GM18909 (cell line): ENCODE data around the gene TIMMDC1.
"Not testable (repeated sequence)": the region's sequence is repeated elsewhere in the genome, so short reads cannot be mapped to it uniquely, and the experiment has no call there.

Experiments used
- ATAC-seq: cut with Tn5 transposase; IDR thresholded peaks from one replicate; pipeline ENCODE4 v1.9.1; 2021; ENCODE audit warnings: mild to moderate bottlenecking; ENCODE audit not compliant: unreplicated experiment, poor library complexity

Gene TIMMDC1

DNA sequence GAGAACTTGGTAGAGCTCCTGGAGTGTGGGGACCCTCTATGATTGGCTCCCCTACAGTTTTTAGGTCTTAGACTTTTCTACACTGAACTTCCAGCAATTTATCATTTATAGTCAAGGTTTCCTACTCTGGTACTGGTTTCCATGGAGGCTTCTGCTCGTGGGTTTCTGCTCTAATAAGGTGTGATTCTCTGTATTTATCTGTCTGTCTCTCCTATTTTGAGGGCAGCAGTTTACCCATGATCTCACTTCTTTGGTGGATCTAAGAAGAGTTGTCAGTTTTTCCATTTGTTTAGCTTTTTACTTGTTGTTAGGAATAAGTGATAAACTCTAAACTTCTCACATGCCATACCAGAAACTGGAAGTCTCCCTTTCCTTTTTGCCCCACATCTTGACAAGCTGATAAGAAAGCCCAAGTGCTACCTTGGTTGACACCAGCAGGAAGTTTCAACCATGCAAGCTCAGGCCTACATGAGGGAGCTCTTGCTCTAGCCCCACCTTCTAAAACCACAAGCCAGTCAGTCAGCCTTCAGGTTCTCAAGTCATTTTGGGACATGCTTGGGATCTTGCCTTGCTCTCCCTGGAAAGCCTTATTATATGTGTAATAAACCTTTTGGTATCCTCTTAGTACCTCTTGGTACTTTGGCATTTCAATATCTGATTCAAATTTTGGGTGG, 10.0 kb downstream of the TIMMDC1 start:
- ATAC-seq: peak; percentile 81

DNA sequence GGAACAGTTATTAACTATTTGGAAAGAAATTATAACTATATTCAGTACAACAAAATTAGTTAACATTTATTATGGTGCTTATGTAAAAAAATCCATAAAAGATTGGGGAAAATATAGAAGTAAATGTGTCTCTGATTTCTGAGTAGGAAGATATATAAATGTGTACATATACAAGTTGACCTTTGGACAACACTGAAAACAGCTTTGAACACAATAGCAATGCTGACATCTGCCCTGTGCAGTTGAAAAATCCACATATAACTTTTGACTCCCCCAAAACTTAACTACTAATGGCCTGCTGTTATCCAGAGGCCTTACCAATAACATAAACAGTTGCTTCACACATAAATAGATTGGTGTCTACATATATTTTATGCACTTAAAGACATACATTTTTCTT, 12.3 kb downstream of the TIMMDC1 start:
- ATAC-seq: no peak

DNA sequence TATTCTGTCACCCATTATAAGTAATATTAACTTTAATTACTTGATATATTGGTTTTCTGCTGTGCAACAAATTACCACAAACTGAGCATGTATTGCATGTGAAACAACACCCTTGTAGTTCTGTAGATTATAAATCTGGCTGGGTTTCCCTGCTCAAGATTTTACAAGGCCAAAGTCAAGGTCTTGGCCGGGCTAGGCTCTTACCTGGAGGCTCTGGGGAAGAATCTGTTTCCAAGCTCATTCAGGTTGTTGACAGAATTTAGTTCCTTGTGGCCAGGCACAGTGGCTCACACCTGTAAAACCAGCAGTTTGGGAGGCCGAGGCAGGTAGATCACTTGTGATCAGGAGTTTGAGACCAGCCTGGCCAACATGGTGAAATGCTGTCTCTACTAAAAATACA, 16.3 kb downstream of the TIMMDC1 start:
- ATAC-seq: no peak

DNA sequence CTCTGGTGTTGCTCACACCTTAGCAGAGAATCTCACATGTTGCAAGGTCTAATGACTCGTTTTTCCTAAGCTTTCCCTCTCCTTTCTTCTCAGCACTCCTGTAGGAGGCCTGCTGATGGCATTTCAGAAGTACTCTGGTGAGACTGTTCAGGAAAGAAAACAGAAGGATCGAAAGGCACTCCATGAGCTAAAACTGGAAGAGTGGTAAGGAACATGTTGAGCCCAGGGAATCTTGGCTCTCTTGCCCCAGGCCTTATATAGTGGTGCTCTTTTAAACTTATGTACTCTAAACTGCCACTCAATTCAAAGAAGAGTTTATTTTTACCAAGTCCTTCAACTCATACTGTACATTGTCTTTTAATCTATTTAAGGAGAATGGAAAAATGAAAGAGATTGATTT, 18.8 kb downstream of the TIMMDC1 start:
- ATAC-seq: no peak

DNA sequence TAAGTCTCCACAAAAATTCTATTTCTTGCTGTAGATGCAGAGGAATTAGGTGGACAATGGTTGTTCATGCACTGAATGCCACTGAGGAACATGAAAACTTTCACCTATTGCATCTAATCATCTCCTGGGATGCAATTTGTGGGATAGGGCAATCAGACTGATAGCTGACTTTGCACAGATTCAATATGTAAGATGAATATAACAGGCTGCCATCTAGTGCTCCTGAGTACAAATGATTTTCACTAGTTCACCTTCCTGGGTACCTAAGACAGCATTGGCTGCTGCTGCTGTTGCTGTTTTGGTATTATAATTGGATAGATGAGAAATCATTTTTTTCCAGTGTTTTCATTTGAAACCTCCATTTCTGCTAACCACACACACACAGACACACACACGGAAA, 19.7 kb downstream of the TIMMDC1 start:
- no peak for ATAC-seq

DNA sequence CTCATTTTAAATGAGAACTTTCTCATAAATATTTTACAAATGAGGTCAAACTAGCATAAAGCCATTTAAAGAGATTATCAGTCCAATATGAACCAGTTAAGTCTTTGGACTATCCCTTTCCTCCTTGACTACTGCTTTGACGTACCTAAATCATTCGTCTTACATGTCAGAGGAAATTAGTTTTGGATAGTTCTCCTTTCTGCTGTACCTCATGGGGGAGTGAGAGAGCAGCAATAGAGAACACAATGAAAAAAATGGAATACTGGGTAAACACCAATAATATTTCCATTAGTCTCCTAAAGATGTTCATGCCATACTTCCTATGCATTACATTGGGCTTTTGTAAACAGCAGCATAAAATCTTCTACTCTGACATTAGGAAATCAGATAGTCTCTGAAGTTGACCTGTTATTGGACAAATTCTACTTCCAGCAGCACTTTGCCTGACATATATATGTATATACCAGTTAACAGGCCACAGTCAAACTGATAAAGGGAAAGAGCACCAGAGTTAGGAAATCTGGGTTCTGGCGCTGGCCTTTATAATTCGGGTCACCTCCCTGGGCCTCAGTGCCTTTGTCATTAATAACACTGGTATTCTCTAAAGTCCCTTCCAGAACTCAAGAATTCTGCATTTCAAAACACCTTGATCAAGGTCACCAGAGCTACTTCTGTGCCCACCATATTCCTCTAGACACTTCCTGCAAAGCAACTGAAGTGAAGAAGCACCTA, 26.8 kb downstream of the TIMMDC1 start:
- no peak for ATAC-seq

DNA sequence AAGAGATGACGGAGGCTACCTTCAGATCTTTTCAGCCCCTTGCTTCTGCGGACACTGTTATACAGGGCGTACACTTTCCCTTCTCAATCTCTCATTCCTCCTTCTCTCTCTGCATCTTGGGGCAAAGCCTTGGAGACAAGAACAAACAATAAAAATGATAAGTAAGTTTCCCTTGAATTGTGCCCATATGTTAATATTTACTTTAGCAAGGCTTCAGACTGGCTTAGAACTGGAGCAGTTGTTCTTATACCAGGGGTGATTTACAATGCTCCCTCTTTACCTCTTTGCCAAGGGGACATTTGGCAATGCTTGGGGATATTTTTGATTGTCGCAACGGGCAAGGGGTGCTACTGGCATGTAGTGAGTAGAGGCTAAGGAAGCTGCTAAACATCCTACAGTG, 29.4 kb downstream of the TIMMDC1 start:
- no peak for ATAC-seq

DNA sequence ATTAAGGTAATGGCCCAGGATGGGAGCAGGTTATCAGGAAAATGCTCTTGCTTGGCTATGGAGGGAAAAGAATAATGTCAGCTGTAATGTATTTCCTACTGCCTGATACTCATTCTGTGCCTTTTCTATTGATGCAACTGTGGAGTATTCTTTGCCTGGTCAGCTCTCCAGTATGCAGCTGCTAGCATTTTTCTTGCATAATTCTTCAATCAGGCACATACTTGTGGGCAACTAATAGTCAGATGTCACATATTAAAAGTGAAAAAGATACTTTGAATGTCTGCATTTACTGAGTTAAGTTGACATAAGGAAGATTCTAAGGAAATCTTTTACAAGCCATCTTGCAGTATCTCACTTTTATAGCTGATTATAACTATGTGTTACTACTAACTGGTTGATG, 31.5 kb downstream of the TIMMDC1 start:
- ATAC-seq: no peak

DNA sequence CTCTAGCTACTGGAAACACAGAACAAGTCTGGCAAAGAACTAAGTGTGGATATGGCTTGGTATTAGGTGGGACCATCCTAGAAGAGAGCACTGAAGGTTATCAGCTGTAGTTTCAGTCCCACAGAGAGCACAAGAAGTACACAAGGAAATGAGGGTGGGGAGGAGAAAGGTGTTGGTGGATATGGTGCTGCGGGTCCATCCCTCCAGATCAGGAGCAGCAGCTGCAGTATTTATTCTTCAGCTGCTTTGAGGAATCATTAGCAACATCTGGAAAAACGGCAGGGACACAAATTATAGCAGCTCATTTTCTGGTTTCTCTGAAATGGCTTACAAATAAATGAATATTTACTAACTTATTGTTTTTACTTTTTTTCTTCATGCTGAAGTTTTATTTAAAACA, 32.1 kb downstream of the TIMMDC1 start:
- ATAC-seq: no peak

DNA sequence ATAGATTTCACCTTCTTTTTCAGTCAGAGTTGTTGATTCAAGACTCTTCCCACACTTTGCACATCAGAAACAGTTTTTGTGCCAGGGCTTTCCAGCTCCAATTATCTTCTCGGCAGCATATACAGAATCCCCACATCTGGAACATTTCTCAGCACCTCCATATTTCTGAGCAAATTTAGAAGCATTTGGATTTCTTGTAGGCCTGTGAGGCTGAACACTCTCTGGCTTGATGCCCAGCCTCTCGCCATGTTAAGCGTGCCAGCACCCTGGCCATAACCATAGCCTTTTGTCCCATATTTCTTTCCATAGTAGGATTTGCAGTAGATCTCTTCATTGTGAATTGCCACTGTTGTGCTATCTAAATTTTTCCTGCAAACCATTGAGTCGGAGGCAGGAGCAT, 32.8 kb downstream of the TIMMDC1 start:
- no peak for ATAC-seq

DNA sequence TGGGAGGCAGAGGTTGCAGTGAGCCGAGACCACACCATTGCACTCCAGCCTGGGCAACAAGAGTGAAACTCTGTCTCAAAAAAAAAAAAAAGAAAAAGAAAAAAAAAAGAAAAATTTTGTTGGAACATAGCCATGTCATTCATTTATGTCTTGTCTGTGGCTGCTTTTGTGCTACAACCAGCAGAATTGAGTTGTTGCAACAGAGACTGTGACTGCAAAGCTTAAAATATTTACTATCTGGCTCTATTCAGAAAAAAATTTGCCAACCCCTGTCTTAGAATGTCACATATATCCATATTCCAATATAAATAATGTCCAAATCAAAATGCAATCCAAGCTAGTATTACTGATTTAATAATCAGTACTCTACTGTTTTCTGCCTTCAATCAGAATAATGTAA, 35.9 kb downstream of the TIMMDC1 start:
- ATAC-seq: no peak

DNA sequence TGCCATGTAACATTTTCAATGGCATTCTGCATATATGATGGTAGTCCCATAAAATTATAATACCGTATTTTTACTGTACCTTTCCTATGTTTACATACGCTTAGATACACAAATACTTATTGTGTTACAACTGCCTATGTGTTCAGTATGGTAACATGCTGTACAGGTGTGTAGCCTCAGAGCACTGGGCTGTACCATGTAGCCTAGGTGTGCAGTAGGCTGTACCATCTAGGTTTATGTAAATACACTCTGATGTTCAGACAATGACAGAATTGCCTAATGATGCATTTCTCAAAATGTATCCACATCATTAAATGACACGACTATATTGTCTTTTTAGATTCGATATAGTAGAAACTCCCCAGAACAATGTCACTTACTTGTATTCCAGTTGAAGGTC, 38.4 kb downstream of the TIMMDC1 start:
- ATAC-seq: no peak

DNA sequence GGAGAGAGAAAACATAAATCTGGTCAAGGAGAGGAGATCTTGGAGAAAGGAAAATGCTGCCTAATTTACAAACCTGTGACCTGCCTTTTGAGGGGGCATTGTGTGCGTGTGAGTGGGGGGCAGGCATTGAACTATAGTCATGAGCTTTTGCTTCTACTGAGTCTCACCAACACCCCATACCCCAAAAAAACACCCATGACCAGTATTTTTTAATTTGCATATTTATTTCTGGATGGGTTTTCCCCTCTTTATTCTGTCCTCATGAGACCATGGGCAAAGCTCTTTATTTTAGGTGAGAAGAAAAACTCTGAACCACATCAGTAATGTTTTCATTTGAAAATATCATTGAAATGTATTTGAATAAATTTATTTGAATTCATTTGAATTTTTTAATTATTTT, 40.4 kb downstream of the TIMMDC1 start:
- ATAC-seq: no peak

DNA sequence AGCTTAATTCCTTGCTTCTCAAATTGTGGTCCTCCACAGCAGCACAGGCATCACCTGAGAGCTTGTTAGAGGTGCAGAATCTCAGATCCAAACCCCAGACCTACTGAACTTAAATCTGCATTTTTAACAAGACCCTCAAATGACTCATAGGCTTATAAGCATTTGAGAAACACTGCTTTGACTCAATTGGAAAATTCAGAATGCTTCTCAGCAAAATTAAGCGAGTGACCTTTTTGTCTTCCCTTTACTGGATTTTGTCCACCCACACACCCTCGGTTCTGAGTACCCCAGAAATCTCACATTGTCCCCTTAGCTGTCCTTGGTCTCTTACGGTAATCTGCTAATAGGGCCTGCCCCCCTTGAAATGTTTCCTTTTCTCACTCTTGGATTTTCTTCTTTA, 43.2 kb downstream of the TIMMDC1 start:
- no peak for ATAC-seq

DNA sequence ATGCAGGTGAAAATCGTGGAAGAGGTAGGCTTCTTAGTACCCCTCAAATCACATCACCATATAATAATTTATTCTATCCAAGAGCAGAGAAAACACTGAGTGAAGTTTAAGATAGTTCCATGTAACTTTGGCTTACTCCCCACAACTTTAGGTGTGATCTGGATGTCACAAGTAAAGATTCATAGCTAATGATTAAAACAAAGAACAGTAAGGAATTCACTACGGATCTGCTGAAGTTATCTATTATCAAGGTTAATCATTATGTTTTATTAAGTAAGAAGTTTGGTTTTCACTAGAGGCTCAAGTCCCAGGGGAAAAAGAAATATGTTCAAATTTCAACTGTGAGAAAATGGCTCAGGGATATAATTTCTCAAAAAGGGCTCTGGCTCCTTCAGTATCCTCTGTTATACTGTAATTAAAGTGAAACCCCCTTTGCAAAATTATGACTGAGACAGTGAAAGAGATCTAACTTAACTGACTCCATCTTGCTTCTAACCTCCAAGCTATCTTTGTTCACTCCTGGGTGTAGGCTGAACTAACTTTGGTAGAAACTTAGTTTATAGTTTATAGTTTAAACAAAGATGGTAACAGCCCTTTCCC, 43.9 kb downstream of the TIMMDC1 start:
- peak; percentile 41 for ATAC-seq

DNA sequence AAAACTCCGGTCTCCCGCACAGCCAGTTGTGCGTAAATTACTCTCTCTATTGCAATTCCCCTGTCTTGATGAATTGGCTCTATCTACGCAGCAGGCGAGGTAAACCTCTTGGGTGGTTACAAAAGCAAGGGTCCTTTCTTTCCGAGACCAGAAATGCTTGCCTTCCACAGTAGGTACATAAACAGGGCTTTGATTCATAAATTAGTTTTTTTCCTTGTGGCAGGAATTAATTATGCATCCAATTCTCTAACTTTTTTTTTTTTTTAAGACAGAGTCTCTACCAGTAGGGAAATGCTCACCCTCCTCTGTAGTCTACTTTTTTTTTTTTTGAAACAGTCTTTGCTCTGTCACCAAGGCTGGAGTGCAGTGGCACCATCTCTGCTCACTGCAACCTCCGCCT, 44.8 kb downstream of the TIMMDC1 start:
- ATAC-seq: no peak

DNA sequence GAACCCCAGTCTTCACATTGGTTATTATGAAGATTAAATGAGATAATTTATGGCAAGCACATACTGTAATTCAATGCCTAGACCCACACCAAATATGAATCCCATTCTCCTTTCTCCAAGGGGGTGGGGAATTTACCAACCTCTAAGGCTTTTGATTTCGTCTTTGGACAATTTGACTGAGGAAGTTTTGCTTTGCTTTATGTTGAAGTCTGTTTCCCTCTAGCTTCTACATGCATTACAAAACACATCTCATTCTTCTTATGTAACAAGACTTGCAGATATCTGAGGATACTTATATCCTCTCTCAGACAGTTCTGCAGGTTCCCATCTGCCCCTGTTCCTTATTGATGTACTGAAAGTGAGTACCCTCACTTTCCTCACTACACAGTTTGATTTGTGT, 48.9 kb downstream of the TIMMDC1 start:
- ATAC-seq: no peak

DNA sequence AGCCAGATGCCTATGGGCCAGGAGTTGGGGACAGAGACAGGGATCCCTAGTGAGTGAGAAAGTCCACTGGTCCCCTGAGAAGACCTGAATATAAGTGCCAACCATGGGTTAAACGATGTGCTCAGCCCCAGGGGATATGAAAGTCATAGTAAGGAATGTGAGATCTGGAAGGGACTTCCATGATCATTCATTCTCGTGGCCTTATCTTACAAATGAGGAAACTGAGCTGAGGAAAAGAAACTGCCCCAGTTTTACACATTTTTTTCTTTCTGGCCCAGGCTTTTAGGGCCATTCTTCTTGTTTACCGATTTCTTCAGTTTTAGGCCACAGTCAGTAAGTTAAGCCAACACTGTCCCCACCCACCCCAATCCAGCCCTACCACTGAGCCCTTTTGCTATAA, 50.0 kb downstream of the TIMMDC1 start:
- ATAC-seq: no peak

DNA sequence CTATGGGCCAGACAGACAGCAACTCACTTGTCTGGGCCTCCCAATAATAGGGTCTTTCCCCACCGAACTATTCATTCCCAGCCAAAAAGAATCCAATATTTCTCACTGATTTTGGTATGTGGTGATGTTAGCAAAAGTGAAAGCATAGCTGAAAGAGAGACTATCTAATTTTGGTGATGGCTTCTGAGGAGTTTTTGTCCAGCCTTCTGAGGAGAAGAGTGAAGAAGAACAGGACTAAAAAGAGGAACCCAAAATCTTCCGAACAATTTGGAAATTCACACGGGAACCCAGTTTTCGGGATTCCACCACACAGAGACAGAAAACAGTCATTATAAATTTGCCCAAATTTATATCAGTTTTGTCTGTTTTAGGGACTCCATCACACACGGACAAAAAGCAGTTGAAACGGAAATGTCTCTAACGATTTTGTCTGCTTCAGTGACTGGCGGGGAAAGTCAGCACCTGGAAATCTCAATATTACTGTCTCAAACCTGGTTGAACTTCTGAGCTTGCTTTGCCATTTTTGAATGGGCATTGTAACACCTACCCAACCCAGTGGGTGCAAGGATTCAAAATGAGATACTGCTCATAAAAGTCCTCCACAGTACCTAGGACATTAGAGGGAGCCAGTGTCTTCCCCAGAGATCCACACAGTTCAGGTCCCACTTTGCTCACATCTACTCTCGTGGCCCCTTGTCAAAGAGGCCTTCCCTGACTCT, 52.0 kb downstream of the TIMMDC1 start:
- peak; percentile 38 for ATAC-seq

DNA sequence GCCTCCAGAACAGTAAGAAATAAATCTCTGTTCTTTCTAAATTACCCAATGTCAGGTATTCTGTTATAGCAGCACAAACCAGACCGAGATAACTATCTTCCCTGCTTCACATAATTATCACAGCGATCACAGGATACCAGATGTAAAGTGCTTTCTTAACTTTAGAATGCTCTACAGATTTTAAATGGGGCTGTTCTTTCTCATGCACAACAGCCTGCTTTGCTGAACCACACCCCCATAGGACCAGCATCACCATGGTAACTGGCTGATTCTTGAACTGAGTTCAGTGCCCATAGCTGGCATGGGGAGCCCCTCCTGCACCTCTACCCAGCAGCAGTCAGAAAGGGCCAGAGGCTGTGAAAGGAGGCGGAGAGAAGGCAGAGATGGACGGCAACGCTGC, 53.3 kb downstream of the TIMMDC1 start:
- ATAC-seq: no peak

DNA sequence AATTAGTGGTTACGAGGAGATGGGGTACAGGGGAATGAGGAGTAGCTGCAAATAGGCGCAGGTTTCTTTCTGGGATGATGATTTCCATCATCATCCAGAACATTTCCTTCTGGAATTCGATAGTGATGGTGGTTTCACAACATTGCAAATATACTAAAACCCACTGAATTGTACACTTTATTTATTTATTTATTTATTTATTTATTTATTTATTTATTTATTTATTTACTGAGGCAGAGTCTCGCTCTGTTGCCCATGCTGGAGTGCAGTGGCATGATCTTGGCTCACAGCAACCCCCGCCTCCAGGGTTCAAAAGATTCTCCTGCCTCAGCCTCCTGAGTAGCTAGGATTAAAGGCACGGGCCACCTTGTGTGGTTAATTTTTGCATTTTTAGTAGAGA, 54.6 kb downstream of the TIMMDC1 start:
- ATAC-seq: not testable (repeated sequence)
